Stimulated activated naive B cell treated with anti-CD40 and anti-IgM and Interleukin-4, amounts not matched to agents 10 μg/mL and 1 μg/mL and 100 μg/mL, for 72 hours (primary cell): ENCODE measurements around the gene PRKACB.

Experiments
- ATAC-seq, 2 donors: fragments of 150-1000 bp; cut with Tn5 transposase; replicated peaks; 2 replicates each; pipeline ENCODE4 v1.10.0; 2021; ENCODE audit warnings: moderate library complexity in 1 of 2
- DNase-seq: peaks from one replicate; pipeline ENCODE4 v3.0.0; 2021
- H3K27ac Mint-ChIP-seq: one replicate; pipeline ENCODE4 v1.8.0; 2022; ENCODE audit warnings: mild to moderate bottlenecking, mixed read lengths
- H3K27me3 Mint-ChIP-seq, 2 donors: one replicate each; pipeline ENCODE4 v1.8.0; 2022; ENCODE audit warnings: mixed read lengths in 2 of 2
- H3K36me3 Mint-ChIP-seq, 2 donors: one replicate each; pipeline ENCODE4 v1.8.0; 2022; ENCODE audit warnings: mixed read lengths in 2 of 2, mild to moderate bottlenecking in 1 of 2
- H3K4me1 Mint-ChIP-seq, 2 donors: one replicate each; pipeline ENCODE4 v1.8.0; 2022; ENCODE audit warnings: mixed read lengths in 2 of 2, mild to moderate bottlenecking in 1 of 2
- H3K4me3 Mint-ChIP-seq, 2 donors: one replicate each; pipeline ENCODE4 v1.8.0; 2022; ENCODE audit warnings: mild to moderate bottlenecking in 2 of 2, mixed read lengths in 2 of 2, moderate library complexity in 1 of 2
- H3K9me3 Mint-ChIP-seq, 2 donors: one replicate each; pipeline ENCODE4 v1.8.0; 2022; ENCODE audit warnings: mixed read lengths in 2 of 2, mild to moderate bottlenecking in 1 of 2

Gene PRKACB

DNA sequence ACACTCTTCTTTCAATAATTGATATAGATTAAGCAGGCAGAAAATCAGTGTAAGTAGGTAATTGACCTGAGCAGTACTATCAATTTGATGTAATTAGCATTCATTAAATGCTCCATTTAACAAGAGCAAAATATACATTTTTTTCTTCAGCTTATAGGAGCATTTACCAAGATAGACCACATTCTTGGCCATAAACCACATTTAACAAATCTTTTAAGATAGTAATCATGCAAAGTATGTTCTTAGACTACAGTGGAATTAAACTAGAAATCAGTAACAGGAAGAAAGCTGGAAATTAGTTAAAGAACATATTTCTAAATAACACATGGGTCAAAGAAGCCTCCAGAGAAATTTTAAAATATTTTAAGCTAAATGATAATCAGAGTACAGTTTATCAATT is 8.7 kb upstream of the PRKACB start:
- Mint-ChIP-seq H3K36me3 (peaks cover 0 to 5% of the 10 kb centered on the region in 2 donors), H3K4me3 (no peak overlapping the region), H3K9me3 (peaks cover 0 to 1% of the 10 kb centered on the region in 2 donors), H3K4me1 (peaks cover 4 to 12% of the 10 kb centered on the region in 2 donors), H3K27ac (no peak overlapping the region), H3K27me3 (no peaks in the 10 kb centered on the region)
- ATAC-seq (no peak), DNase-seq (no peak)

DNA sequence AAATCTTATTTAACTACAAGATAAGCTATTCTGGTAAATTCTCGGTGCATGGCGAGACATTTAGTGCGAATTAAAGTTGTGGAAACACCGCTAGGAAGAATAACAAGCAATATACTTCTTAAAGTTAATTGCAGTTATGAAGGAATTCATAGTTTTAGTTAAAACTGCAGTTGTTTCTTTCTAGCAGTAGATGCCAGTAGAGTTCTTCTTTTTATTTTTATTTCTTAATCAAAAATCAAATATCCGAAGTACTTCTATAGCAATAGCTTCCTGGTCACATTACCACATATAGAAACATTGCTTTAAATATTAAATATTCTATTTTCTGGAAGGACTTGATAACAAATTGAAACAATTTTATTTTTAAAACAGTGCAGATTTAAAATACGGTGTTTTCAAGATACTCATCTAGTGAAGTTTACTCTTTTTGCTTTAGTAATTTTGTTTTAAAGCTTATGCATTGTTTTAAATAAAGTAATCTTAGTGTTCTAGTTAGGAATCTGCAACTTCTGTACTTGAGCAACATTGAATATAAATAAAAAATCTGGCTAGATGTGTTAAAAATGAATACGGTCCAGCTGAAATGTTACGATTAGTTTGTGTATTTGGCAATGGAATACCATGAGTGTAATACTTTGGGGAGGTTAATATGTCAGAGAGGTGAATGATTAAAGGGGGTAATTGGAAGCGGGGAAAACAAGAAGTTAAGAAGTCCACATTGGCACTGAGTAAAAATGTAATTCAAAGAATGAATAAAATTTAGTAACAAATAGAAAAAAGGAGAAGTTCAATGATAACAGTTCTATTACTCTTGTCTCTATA is 2.7 kb upstream of the PRKACB start:
- ATAC-seq, result peak in 1 of 2 donors; percentile 25
- Mint-ChIP-seq H3K9me3 (peaks cover 0 to 1% of the 10 kb centered on the region in 2 donors), H3K36me3 (peaks cover 0 to 5% of the 10 kb centered on the region in 2 donors), H3K4me1 (peaks cover 12 to 26% of the 10 kb centered on the region in 2 donors), H3K27ac (no peak overlapping the region), H3K4me3 (no peak overlapping the region), H3K27me3 (no peaks in the 10 kb centered on the region)
- no peak for DNase-seq

DNA sequence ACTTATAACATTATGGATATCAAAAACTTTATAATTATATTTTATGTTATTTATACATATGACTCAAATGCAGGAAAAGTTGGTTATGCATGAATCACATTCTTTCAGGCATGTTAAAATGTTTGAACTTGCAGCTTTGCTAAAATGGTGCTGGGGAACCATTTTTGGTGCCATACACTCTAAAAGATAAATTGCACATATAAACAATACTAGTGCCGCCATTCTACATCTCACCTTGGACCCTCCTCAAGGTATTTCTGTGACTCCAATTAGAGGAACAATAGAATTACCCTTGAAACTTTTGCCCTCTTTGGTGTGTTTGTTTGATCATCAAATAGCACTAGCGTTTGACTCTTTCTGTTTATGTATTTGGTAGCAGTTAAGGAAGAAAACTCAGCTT is 997 bp downstream of the PRKACB start:
- Mint-ChIP-seq H3K27ac (peak overlapping the region; percentile 95), H3K4me1 (peaks cover 11 to 35% of the 10 kb centered on the region in 2 donors), H3K36me3 (no peaks in the 10 kb centered on the region), H3K27me3 (no peaks in the 10 kb centered on the region), H3K9me3 (no peaks in the 10 kb centered on the region), H3K4me3 (peak overlapping the region; percentile 78 to 87)
- ATAC-seq (peak; percentile 33 to 40), DNase-seq (no peak)

DNA sequence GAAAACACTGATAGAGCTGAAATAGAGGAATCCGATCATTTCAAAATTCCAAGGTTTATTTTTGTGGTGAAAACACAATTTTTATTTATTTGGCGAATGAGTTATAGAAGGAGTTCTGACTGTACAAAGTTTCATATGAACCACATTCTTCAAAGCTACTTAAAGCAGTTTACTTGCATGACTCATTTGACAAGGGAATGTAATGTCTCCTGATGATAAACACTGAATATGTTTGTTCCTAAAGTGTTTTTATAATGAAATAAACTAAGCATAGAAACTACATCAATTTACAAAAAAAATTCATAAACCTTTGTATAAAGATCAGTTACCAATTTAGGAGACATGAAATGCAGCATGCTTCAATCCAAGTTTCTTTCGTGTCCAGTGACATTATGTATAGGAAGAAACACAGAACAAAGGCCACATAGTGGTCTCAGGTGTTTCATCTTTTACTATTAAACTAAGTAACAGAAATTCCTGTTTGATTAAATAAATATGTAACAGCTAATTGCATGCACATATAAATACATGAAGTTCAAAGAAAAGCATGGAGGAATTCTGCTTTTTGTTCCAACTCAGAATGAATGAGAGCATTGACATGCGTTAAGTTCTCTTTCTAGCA is 2.5 kb downstream of the PRKACB start:
- no peak for DNase-seq
- peak; percentile 55 to 61 for ATAC-seq
- H3K27ac Mint-ChIP-seq, result peak overlapping the region; percentile 81
- H3K27me3 Mint-ChIP-seq, result no peaks in the 10 kb centered on the region
- peaks cover 4 to 7% of the 10 kb centered on the region in 2 donors for H3K36me3 Mint-ChIP-seq
- peak overlapping the region; percentile 74 to 79 for H3K4me3 Mint-ChIP-seq
- H3K9me3 Mint-ChIP-seq, result peaks cover 0 to 1% of the 10 kb centered on the region in 2 donors
- H3K4me1 Mint-ChIP-seq, result peaks cover 13 to 46% of the 10 kb centered on the region in 2 donors

DNA sequence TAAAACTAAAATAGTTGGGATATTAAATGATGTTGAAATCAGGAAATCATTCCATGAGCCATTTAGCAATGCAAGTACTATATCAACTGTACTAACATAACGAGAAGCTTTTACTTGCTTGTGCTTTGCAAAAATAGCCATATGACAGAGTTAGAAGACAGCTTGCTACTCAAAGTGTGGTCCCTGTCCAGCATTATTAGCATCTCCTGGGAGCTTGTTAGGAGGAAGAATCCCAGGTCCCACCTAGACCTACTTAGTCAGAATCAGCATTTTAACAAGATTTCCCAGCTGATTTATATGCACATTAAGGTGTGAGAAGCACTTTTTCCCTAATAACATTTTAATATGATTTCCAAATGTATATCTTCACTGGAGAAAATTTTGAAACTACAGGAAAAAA is 4.7 kb downstream of the PRKACB start:
- DNase-seq, result no peak
- H3K36me3 Mint-ChIP-seq, result peaks cover 6 to 22% of the 10 kb centered on the region in 2 donors
- H3K4me3 Mint-ChIP-seq, result no peak overlapping the region
- peaks cover 26 to 61% of the 10 kb centered on the region in 2 donors for H3K4me1 Mint-ChIP-seq
- H3K27me3 Mint-ChIP-seq, result no peaks in the 10 kb centered on the region
- H3K27ac Mint-ChIP-seq, result no peak overlapping the region
- H3K9me3 Mint-ChIP-seq, result peaks cover 1 to 4% of the 10 kb centered on the region in 2 donors
- no peak for ATAC-seq

DNA sequence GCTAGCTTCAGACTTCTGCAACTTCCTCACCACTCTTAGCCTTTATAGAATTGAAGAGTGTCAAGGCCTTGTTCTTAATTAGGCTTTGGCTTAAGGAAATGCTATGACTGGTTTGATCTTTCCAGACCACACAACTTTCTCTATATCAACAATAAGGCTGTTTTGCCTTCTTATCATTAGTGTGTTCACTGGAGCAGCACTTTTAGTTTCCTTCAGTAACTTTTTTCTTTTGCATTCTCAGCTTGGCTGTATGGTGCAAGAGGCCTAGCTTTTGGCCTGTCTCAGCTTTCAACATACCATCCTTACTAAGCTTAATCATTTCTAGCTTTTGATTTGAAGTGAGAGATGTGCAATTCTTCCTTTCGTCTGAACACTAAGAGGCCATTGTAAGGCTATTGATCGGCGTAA is 8.6 kb downstream of the PRKACB start:
- Mint-ChIP-seq H3K27me3 (no peaks in the 10 kb centered on the region), H3K4me1 (peaks cover 39 to 75% of the 10 kb centered on the region in 2 donors), H3K4me3 (peak overlapping the region in 1 of 2 donors; percentile 14), H3K36me3 (peaks cover 8 to 25% of the 10 kb centered on the region in 2 donors), H3K27ac (peak overlapping the region; percentile 26), H3K9me3 (peaks cover 1 to 4% of the 10 kb centered on the region in 2 donors)
- ATAC-seq, result peak; percentile 91 to 92
- no peak for DNase-seq

DNA sequence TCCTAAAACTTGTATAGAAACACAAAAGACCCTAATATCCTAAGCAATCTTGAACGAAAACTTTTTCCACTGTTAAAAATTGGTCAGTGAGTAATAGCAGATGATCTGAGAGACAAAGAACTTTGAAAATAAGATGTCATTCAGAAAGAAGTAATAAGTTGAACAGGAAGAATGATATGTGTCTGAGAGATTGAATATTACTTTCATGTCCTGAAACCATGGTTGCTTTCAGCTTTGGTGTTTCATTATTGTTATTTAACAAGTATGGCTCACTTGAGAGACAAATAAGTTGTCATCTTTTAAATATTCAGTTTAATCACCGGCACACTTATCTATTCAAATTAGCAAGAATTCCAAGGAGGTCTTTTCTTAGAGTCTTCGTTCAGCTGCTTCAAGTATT is 11.4 kb downstream of the PRKACB start:
- peaks cover 42 to 74% of the 10 kb centered on the region in 2 donors for H3K4me1 Mint-ChIP-seq
- no peak for DNase-seq
- H3K9me3 Mint-ChIP-seq, result peaks cover under 1 to 4% of the 10 kb centered on the region in 2 donors
- H3K4me3 Mint-ChIP-seq, result no peak overlapping the region
- peak in 1 of 2 donors; percentile 15 for ATAC-seq
- H3K27ac Mint-ChIP-seq, result no peak overlapping the region
- H3K27me3 Mint-ChIP-seq, result no peaks in the 10 kb centered on the region
- H3K36me3 Mint-ChIP-seq, result peaks cover 11 to 28% of the 10 kb centered on the region in 2 donors

DNA sequence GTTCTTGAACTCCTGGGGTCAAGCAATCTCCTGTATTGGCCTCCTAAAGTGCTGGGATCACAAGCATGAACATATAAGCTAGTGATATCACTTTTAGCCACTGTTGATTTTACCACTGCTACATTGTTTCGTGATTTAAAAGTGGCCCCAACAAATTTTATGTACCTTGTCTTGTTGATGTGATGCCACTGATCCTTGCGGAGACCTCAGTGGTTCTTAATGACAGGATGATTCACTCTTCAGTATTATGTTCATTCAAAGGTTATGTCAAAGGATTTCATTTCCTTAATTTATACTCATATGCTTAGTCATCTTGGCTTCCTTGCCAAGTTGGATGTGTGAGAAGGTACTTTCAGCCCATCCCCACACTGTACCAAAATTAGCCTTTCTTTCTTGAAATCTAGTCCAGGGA is 12.1 kb downstream of the PRKACB start:
- H3K9me3 Mint-ChIP-seq, result peaks cover 0 to 4% of the 10 kb centered on the region in 2 donors
- ATAC-seq (peak; percentile 74 to 81), DNase-seq (no peak)
- H3K27me3 Mint-ChIP-seq, result no peaks in the 10 kb centered on the region
- H3K4me1 Mint-ChIP-seq, result peaks cover 45 to 72% of the 10 kb centered on the region in 2 donors
- H3K27ac Mint-ChIP-seq, result peak overlapping the region; percentile 56
- H3K36me3 Mint-ChIP-seq, result peaks cover 9 to 24% of the 10 kb centered on the region in 2 donors
- H3K4me3 Mint-ChIP-seq, result no peak overlapping the region

DNA sequence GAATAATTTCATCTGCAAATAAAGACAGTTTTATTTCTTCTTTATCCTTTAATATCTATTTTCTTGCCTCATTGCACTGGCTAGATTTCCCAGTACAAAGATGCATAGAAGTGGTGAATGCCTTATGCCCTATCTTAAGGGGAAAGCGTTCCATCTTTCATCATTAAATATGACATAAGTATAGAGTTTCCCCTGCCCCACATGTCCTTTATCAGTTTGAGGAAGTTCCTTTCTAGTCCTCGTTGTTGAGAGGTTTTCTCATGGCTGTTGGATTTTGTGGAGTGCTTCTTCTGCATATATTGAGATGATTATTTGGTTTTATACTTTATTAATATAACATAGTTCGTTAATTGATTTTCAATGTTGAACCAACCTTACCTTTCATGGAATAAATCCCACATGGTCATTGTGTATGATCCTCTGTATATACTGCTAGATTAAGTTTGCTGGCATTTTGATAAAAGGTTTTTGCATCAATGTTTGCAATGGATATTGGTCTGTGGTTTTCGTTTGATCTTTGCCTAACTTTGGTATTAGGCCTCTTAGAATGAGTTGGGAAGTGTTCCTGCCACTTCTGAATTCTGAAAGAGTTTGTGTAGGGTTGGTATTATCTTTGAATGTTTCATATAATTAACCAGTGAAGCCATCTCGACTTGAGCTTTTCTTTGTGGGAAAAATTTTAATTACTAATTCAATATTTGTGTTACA is 15.6 kb downstream of the PRKACB start:
- peaks cover 5 to 12% of the 10 kb centered on the region in 2 donors for H3K36me3 Mint-ChIP-seq
- H3K9me3 Mint-ChIP-seq, result peaks cover 0 to 2% of the 10 kb centered on the region in 2 donors
- no peak overlapping the region for H3K4me3 Mint-ChIP-seq
- H3K27ac Mint-ChIP-seq, result no peak overlapping the region
- DNase-seq (no peak), ATAC-seq (no peak)
- H3K27me3 Mint-ChIP-seq, result no peaks in the 10 kb centered on the region
- peaks cover 46 to 70% of the 10 kb centered on the region in 2 donors for H3K4me1 Mint-ChIP-seq

DNA sequence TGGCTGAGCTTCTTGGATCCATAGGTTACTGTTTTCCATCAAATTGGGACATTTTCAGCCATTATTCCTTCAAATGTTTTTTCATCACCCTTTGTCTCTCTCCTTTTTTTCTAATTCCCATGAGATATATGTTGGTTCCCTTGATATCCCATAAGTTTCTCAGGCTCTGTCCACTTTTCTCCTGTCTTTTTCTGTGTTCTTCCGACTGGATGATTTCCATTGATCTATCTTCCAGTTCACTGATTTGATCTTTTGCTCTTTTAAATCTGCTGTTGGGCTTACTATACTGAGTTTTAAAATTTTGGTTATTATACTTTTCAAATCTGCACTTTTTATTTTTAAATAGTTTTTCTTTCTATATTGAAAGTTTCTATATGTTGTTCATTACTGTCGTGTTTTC is 18.2 kb downstream of the PRKACB start:
- no peak for ATAC-seq
- DNase-seq, result no peak
- H3K27ac Mint-ChIP-seq, result no peak overlapping the region
- peaks cover 36 to 58% of the 10 kb centered on the region in 2 donors for H3K4me1 Mint-ChIP-seq
- peaks cover 0 to 2% of the 10 kb centered on the region in 2 donors for H3K9me3 Mint-ChIP-seq
- peaks cover 5 to 12% of the 10 kb centered on the region in 2 donors for H3K36me3 Mint-ChIP-seq
- H3K4me3 Mint-ChIP-seq, result no peak overlapping the region
- no peaks in the 10 kb centered on the region for H3K27me3 Mint-ChIP-seq

DNA sequence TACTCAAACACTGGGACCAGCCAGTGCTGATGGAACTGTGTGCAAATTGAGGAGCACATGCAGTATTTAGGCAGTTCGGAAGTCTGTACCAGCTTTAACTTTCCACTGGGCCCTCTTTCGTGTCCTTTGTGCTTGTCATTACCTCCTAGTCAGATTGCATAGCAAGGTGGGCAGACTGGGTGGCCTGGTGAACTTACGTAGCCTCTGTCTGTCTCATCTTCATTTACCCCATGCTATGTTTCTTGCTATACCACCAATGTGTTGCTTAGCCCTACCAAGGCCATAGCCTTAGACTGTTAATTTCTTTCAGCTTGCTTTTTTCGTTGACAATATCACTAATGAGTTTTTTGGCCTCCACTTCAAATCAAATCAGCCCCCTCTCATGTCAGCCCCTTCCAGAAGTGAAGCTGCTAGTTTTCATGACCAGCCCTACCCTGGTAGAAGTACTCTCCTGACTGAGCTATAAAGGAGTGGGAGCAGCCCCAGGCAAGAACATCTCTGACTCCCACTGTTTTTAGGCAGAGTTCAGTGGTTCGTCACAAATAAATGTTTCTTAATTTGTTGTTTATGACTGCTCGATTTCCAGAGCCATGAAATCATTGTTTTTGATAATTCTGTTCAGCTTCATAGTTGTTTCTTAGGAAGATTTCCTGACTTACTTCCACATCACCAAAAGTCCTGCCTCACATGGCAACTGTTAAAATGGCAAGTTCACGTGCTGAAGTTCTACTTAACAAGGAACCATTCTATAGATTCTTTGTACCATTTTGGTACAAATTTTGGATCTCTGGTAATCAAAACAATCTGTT is 19.3 kb downstream of the PRKACB start:
- Mint-ChIP-seq H3K27me3 (no peaks in the 10 kb centered on the region), H3K4me1 (peaks cover 37 to 63% of the 10 kb centered on the region in 2 donors), H3K36me3 (peaks cover 0 to 6% of the 10 kb centered on the region in 2 donors), H3K9me3 (peaks cover 0 to 2% of the 10 kb centered on the region in 2 donors), H3K4me3 (no peak overlapping the region), H3K27ac (no peak overlapping the region)
- ATAC-seq (no peak), DNase-seq (no peak)

DNA sequence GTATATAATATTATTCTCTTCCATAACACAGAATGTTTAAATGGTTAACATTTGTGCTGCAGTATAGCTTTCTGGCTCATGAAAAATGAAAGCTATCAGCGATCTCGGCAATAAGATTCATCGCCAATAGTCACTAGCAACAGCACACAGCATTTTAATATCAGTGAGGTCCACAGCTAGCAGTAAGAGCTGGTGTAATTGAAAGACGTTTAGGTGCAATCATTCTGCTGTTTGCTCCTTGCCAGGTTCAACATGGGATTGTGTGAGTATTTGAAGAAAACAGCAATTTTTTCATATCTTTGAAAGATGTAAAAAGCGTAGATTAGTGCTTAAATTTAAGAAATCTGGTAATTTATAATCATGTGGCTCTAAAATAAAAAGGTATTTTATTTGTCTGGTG is 20.1 kb downstream of the PRKACB start:
- Mint-ChIP-seq H3K27ac (peak overlapping the region; percentile 51), H3K9me3 (peaks cover 0 to 2% of the 10 kb centered on the region in 2 donors), H3K4me3 (no peak overlapping the region), H3K4me1 (peaks cover 38 to 71% of the 10 kb centered on the region in 2 donors), H3K27me3 (no peaks in the 10 kb centered on the region), H3K36me3 (peaks cover 0 to 6% of the 10 kb centered on the region in 2 donors)
- no peak for DNase-seq
- no peak for ATAC-seq

DNA sequence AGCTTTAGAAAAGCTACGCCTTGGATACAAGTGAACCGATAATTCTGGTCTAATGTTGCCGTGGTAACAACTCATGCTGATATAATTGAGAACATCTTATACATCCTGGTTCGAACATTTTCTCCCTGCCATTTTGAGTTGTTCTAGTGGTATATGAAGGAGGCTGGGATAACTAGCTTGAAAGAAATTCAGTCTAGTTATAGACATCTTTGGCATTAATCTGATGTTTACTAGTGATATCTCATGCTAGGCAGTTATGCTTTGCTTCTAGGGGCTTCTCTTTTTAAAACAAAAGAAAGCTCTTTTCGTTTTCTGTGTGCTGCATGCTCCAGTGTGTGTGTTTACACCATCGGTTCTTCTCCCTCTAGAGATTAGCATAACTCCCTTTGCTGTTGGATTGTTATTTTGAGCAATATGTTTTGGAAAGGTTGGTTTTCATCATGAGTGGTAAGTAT is 20.5 kb downstream of the PRKACB start:
- peaks cover 38 to 73% of the 10 kb centered on the region in 2 donors for H3K4me1 Mint-ChIP-seq
- no peaks in the 10 kb centered on the region for H3K27me3 Mint-ChIP-seq
- H3K4me3 Mint-ChIP-seq, result peak overlapping the region; percentile 21 to 41
- peaks cover 0 to 2% of the 10 kb centered on the region in 2 donors for H3K9me3 Mint-ChIP-seq
- DNase-seq (no peak), ATAC-seq (no peak)
- H3K27ac Mint-ChIP-seq, result peak overlapping the region; percentile 31
- peaks cover 0 to 6% of the 10 kb centered on the region in 2 donors for H3K36me3 Mint-ChIP-seq
